HEK293T (cell line): ENCODE data around the gene SLC25A25.
"Not testable (repeated sequence)": the region's sequence is repeated elsewhere in the genome, so short reads cannot be mapped to it uniquely, and the experiment has no call there.

Experiments
- CTCF ChIA-PET: fragments of 350-600 bp; formaldehyde crosslinking; extraction: SDS; loops from one replicate; lab custom pipeline; 2021; ENCODE audit warnings: antibody characterized with exemption, inconsistent platforms; lab: Yijun Ruan, JAX
- POLR2A ChIA-PET: fragments of 350-600 bp; formaldehyde crosslinking; extraction: SDS; loops from one replicate; lab custom pipeline; 2020; ENCODE audit warnings: antibody characterized with exemption, inconsistent platforms; lab: Yijun Ruan, JAX
- DNase-seq: peaks from one replicate; pipeline ENCODE4 v3.0.0; 2012; ENCODE audit warnings: mixed read lengths; ENCODE audit errors: extremely low spot score
- ARNT ChIP-seq: fragments of 450-650 bp; IDR thresholded peaks from 2 replicates; pipeline ENCODE4 v1.6.1; 2017; ENCODE audit warnings: mild to moderate bottlenecking
- BHLHE40 ChIP-seq: fragments of 450-650 bp; IDR thresholded peaks from 2 replicates; pipeline ENCODE4 v1.6.1; 2016; ENCODE audit warnings: mild to moderate bottlenecking, moderate library complexity, borderline replicate concordance
- CTBP1 ChIP-seq: fragments of 450-650 bp; IDR thresholded peaks from 2 replicates; pipeline ENCODE4 v1.6.1; 2016; ENCODE audit warnings: borderline replicate concordance
- ELF4 ChIP-seq: fragments of 450-650 bp; IDR thresholded peaks from 2 replicates; pipeline ENCODE4 v1.6.1; 2017; ENCODE audit warnings: antibody characterized with exemption
- FOXA1 ChIP-seq: fragments of 450-650 bp; IDR thresholded peaks from 2 replicates; pipeline ENCODE4 v1.6.1; 2016; ENCODE audit warnings: mild to moderate bottlenecking
- FOXK2 ChIP-seq: fragments of 450-650 bp; IDR thresholded peaks from 2 replicates; pipeline ENCODE4 v1.6.1; 2016; ENCODE audit warnings: mild to moderate bottlenecking
- FOXM1 ChIP-seq: fragments of 450-650 bp; IDR thresholded peaks from 2 replicates; pipeline ENCODE4 v1.6.1; 2017; ENCODE audit warnings: mild to moderate bottlenecking, borderline replicate concordance
- HDGF ChIP-seq: fragments of 450-650 bp; IDR thresholded peaks from 2 replicates; pipeline ENCODE4 v1.6.1; 2017; ENCODE audit warnings: antibody characterized with exemption, borderline replicate concordance
- L3MBTL2 ChIP-seq: fragments of 450-650 bp; conservative IDR thresholded peaks from 2 replicates; pipeline ENCODE4 v1.6.1; 2016; ENCODE audit warnings: mild to moderate bottlenecking
- LEF1 ChIP-seq: fragments of 450-650 bp; IDR thresholded peaks from 2 replicates; pipeline ENCODE4 v1.6.1; 2017; ENCODE audit warnings: mild to moderate bottlenecking, borderline replicate concordance
- NFRKB ChIP-seq: fragments of 450-650 bp; IDR thresholded peaks from 2 replicates; pipeline ENCODE4 v1.6.1; 2016; ENCODE audit warnings: mild to moderate bottlenecking, moderate library complexity
- PKNOX1 ChIP-seq: fragments of 450-650 bp; IDR thresholded peaks from 2 replicates; pipeline ENCODE4 v1.6.1; 2016
- SP1 ChIP-seq: fragments of 450-650 bp; IDR thresholded peaks from 2 replicates; pipeline ENCODE4 v1.6.1; 2017
- SUZ12 ChIP-seq: fragments of 450-650 bp; IDR thresholded peaks from 2 replicates; pipeline ENCODE4 v1.6.1; 2016; ENCODE audit warnings: mild to moderate bottlenecking
- TARDBP ChIP-seq: fragments of 450-650 bp; IDR thresholded peaks from 2 replicates; pipeline ENCODE4 v1.6.1; 2016
- ZNF384 ChIP-seq: fragments of 450-650 bp; IDR thresholded peaks from 2 replicates; pipeline ENCODE4 v1.6.1; 2016

SLC25A25 gene

GRCh38 chr9:128127990-128128835 lies 60.2 kb downstream of the SLC25A25 start:
- ChIA-PET POLR2A (interaction anchor here (0.6 to 1.3 kb wide), 3 partner anchors 31 to 213 kb away, joined by 3 read pairs; partner anchors contain the start of gene NAIF1), CTCF (interaction anchor here (1.4 kb wide), 1 partner anchor 11 kb away, joined by 6 read pairs; no protein-coding TSS in a partner anchor)
- peak; percentile 95 for TF ChIP-seq L3MBTL2
- TF ChIP-seq FOXM1, result 0 out of 2 replicates have a peak, but pooled peaks have one; percentile 9
- TF ChIP-seq ARNT, result no peak
- TF ChIP-seq FOXK2, result no peak
- TF ChIP-seq SP1, result no peak
- DNase-seq, result peak; percentile 90

GRCh38 chr9:128128836-128129590 lies 61.0 kb downstream of the SLC25A25 start:
- POLR2A ChIA-PET, result interaction anchor here (1.3 kb wide), 1 partner anchor 212 kb away, joined by 3 read pairs; no protein-coding TSS in a partner anchor
- TF ChIP-seq ELF4 (no peak), LEF1 (no peak), HDGF (no peak), FOXK2 (no peak), ZNF384 (no peak), NFRKB (no peak), TARDBP (no peak), ARNT (no peak), L3MBTL2 (no peak), BHLHE40 (no peak), CTBP1 (no peak), FOXM1 (no peak), FOXA1 (no peak), PKNOX1 (no peak), SUZ12 (no peak), SP1 (no peak)
- DNase-seq, result no peak
- CTCF ChIA-PET, result interaction anchor here (1.4 kb wide), 1 partner anchor 11 kb away, joined by 6 read pairs; no protein-coding TSS in a partner anchor

GRCh38 chr9:128129976-128130590 lies 62.1 kb downstream of the SLC25A25 start:
- DNase-seq, POLR2A ChIA-PET, CTCF ChIA-PET: not testable (repeated sequence)

- POLR2A ChIA-PET, CTCF ChIA-PET, DNase-seq: not testable (repeated sequence)
Measured at GRCh38 chr9:128130651-128131050, 62.6 kb downstream of the SLC25A25 start.

- DNase-seq, POLR2A ChIA-PET, CTCF ChIA-PET: not testable (repeated sequence)
Measured at GRCh38 chr9:128131346-128131745, 63.3 kb downstream of the SLC25A25 start.

GRCh38 chr9:128132139-128132538 lies 64.1 kb downstream of the SLC25A25 start:
- CTCF ChIA-PET, POLR2A ChIA-PET, DNase-seq: not testable (repeated sequence)

- POLR2A ChIA-PET, DNase-seq, CTCF ChIA-PET: not testable (repeated sequence)
Measured at GRCh38 chr9:128135561-128135960, 67.5 kb downstream of the SLC25A25 start.

- no peak for DNase-seq
- TF ChIP-seq FOXK2 (no peak), ELF4 (no peak), HDGF (no peak), L3MBTL2 (no peak), NFRKB (no peak), ZNF384 (no peak), FOXA1 (no peak), BHLHE40 (no peak), FOXM1 (no peak), PKNOX1 (no peak), SP1 (no peak)
- ChIA-PET CTCF (interaction anchor here (1.1 kb wide), 2 partner anchors 13 kb away, joined by 4 to 6 read pairs; partner anchors contain the start of gene LCN2), POLR2A (interaction anchor here (1.3 kb wide), 1 partner anchor 22 kb away, joined by 3 read pairs; no protein-coding TSS in a partner anchor)
Measured at GRCh38 chr9:128136816-128137793, 69.1 kb downstream of the SLC25A25 start.
